Subcutaneous adipose tissue (tissue), 4 donors: ENCODE measurements around the gene NDUFS2. TPM values are rescaled to one million over a fixed set of nuclear protein-coding genes. Genes with fewer than 3 reads are reported as not detected.

Experiments
- CTCF ChIP-seq: fragments of 450-650 bp; IDR thresholded peaks from one replicate; pipeline ENCODE4 v1.5.1; 2016; ENCODE audit warnings: low read depth, mild to moderate bottlenecking, control low read depth, antibody characterized with exemption, moderate library complexity
- total RNA-seq, 4 donors: library from RNA; depleted of rRNA; stranded (reverse); fragments of >200 nt; gene quantifications; one replicate each; pipeline ENCODE4 v1.1.0, GENCODE V29; 2016

Gene NDUFS2
- total RNA-seq, 4 donors from 2014 or later = 74.7 to 125 (median 106) TPM

- no peak for TF ChIP-seq CTCF
Measured at GRCh38 chr1:161244888-161245287, 42.7 kb downstream of the NDUFS2 start.

GRCh38 chr1:161250829-161251228 is 48.7 kb downstream of the NDUFS2 start:
- no peak for TF ChIP-seq CTCF

- TF ChIP-seq CTCF = no peak
Measured at GRCh38 chr1:161251579-161251978, 49.4 kb downstream of the NDUFS2 start.

GRCh38 chr1:161258439-161259344 is 56.5 kb downstream of the NDUFS2 start, which contains the start of gene PCP4L1:
Gene PCP4L1, plus strand, starts transcription at chr1:161258745. Its CDS starts 230 bp downstream, at chr1:161258975.
- no peak for TF ChIP-seq CTCF

- no peak for TF ChIP-seq CTCF
Measured at GRCh38 chr1:161259345-161259702, 57.2 kb downstream of the NDUFS2 start.

- no peak for TF ChIP-seq CTCF
Measured at GRCh38 chr1:161259765-161260164, 57.6 kb downstream of the NDUFS2 start.

GRCh38 chr1:161260376-161261260 is 58.5 kb downstream of the NDUFS2 start:
- no peak for TF ChIP-seq CTCF
